Aorta (tissue), 5 donors: ENCODE measurements around the gene CDS1. TPM values are rescaled to one million over a fixed set of nuclear protein-coding genes. Genes with fewer than 3 reads are reported as not detected.
"Not testable (repeated sequence)": the region's sequence is repeated elsewhere in the genome, so short reads cannot be mapped to it uniquely, and the experiment has no call there.

Experiments
- ATAC-seq: fragments of 200-7000 bp; cut with Tn5 transposase; one replicate; pipeline ENCODE4 v1.9.1; 2022; ENCODE audit warnings: moderate library complexity; ENCODE audit not compliant: low FRiP score
- DNase-seq, 2 donors: peaks; one replicate each; pipeline ENCODE4 v3.0.0-alpha.2; 2020
- H3K27ac ChIP-seq, 2 donors: one replicate each; pipeline ENCODE4 v1.5.1; 2013; ENCODE audit warnings: low read length in 2 of 2, mild to moderate bottlenecking in 2 of 2, moderate library complexity in 2 of 2, control low read depth in 1 of 2, inconsistent platforms in 1 of 2, low read depth in 1 of 2
- H3K27me3 ChIP-seq, 2 donors: one replicate each; pipeline ENCODE4 v1.6.1; 2013; ENCODE audit warnings: control low read depth in 1 of 2, low read length in 1 of 2, mild to moderate bottlenecking in 1 of 2, moderate library complexity in 1 of 2; ENCODE audit not compliant: insufficient read depth in 2 of 2, control insufficient read depth in 1 of 2
- H3K36me3 ChIP-seq, 2 donors: one replicate each; pipeline ENCODE4 v1.6.1; 2013; ENCODE audit warnings: control low read depth in 1 of 2, low read length in 1 of 2, mild to moderate bottlenecking in 1 of 2; ENCODE audit not compliant: insufficient read depth in 2 of 2, control insufficient read depth in 1 of 2
- H3K4me1 ChIP-seq, 2 donors: one replicate each; pipeline ENCODE4 v1.6.1; 2013; ENCODE audit warnings: low read length in 2 of 2, control low read depth in 1 of 2, mild to moderate bottlenecking in 1 of 2, moderate library complexity in 1 of 2; ENCODE audit not compliant: insufficient read depth in 2 of 2, control insufficient read depth in 1 of 2
- H3K4me3 ChIP-seq, 2 donors: one replicate each; pipeline ENCODE4 v1.5.1; 2013; ENCODE audit warnings: low read length in 2 of 2, control low read depth in 1 of 2, mild to moderate bottlenecking in 1 of 2
- H3K9me3 ChIP-seq: one replicate; pipeline ENCODE4 v1.6.1; 2013; ENCODE audit warnings: mild to moderate bottlenecking, low read length; ENCODE audit not compliant: control insufficient read depth
- WGBS, 2 donors: extraction: QIAGEN DNeasy Blood & Tissue Kit; methylation state at CpG; one replicate each; pipeline ENCODE4 v1.1.7; 2013; 5-methylcytosine and 5-hydroxymethylcytosine counted together
- intact Hi-C, 2 donors: fragments of 100-400 bp; cut with DNase I; formaldehyde crosslinking; loops; one replicate each; pipeline versions ENCODE4 v1.14.2 to v1.15.0; 2022
- polyA plus RNA-seq, 2 donors: library from polyadenylated mRNA; stranded (reverse); fragments of 200-250 nt; gene quantifications; one replicate each; pipeline ENCODE4 v1.2.3, GENCODE V29; 2013
- total RNA-seq, 2 donors: library from RNA; stranded (reverse); fragmentation: NEBNext Ultra II Directional; extraction: Animal tissue kit (Norgen Biotek cat#: 25700); gene quantifications; one replicate each; pipeline ENCODE4 v1.2.1, GENCODE V29; 2021
- donor health status: healthy with polysubstance abuse.
- donor health status: Bipolar disorder and iron deficiency.
- donor health status: DM: no; HTN: no; CAD: no.
- donor health status: DM: no; HTN: no; CAD: no.
- donor health status: DM: yes; HTN: yes; CAD: no.

CDS1 gene
- total and polyA plus RNA-seq, 4 donors = 0.33 to 4.8 (median 0.43) TPM

- ATAC-seq (no peak), DNase-seq (no peak)
- Histone ChIP-seq H3K9me3 (no peaks in the 10 kb centered on the region), H3K27ac (no peak overlapping the region), H3K27me3 (no peaks in the 10 kb centered on the region), H3K4me3 (no peak overlapping the region), H3K36me3 (no peaks in the 10 kb centered on the region), H3K4me1 (no peaks in the 10 kb centered on the region)
- intact Hi-C loops = no loop called here
- 81 to 83% methylated on average over 10 of the region's 10 CpGs for WGBS, 2 donors
Observed at GRCh38 chr4:84648863-84649647, 66.1 kb downstream of the CDS1 start.

GRCh38 chr4:84651499-84651898 is 68.6 kb downstream of the CDS1 start:
- H3K4me1 ChIP-seq = no peaks in the 10 kb centered on the region
- no peak overlapping the region for H3K4me3 ChIP-seq
- H3K36me3 ChIP-seq = no peaks in the 10 kb centered on the region
- H3K9me3 ChIP-seq = no peaks in the 10 kb centered on the region
- intact Hi-C loops = no loop called here
- DNase-seq = no peak
- H3K27ac ChIP-seq = no peak overlapping the region
- H3K27me3 ChIP-seq = no peaks in the 10 kb centered on the region
- ATAC-seq = no peak
- 13 to 31% methylated on average over 1 of the region's 1 CpG for WGBS, 2 donors

- intact Hi-C loops = no loop called here
- WGBS, 2 donors = 91 to 92% methylated on average over 4 of the region's 4 CpGs
- H3K27me3 ChIP-seq = no peaks in the 10 kb centered on the region
- no peak overlapping the region for H3K4me3 ChIP-seq
- H3K9me3 ChIP-seq = no peaks in the 10 kb centered on the region
- H3K4me1 ChIP-seq = no peaks in the 10 kb centered on the region
- ATAC-seq (no peak), DNase-seq (no peak)
- no peak overlapping the region for H3K27ac ChIP-seq
- no peaks in the 10 kb centered on the region for H3K36me3 ChIP-seq
Observed at GRCh38 chr4:84652478-84652877, 69.6 kb downstream of the CDS1 start.

GRCh38 chr4:84660606-84661005 is 77.7 kb downstream of the CDS1 start:
- intact Hi-C loops = no loop called here
- Histone ChIP-seq H3K4me3 (no peak overlapping the region), H3K27ac (no peak overlapping the region), H3K36me3 (no peaks in the 10 kb centered on the region), H3K27me3 (no peaks in the 10 kb centered on the region), H3K4me1 (no peaks in the 10 kb centered on the region), H3K9me3 (no peaks in the 10 kb centered on the region)
- DNase-seq (no peak), ATAC-seq (no peak)
- 94 to 95% methylated on average over 3 of the region's 3 CpGs for WGBS, 2 donors

GRCh38 chr4:84661191-84661939 is 78.4 kb downstream of the CDS1 start:
- intact Hi-C loops = no loop called here
- H3K36me3 ChIP-seq = no peaks in the 10 kb centered on the region
- DNase-seq (no peak), ATAC-seq (no peak)
- no peaks in the 10 kb centered on the region for H3K4me1 ChIP-seq
- H3K4me3 ChIP-seq = no peak overlapping the region
- WGBS, 2 donors = 63 to 65% methylated on average over 4 of the region's 4 CpGs
- H3K9me3 ChIP-seq = no peaks in the 10 kb centered on the region
- no peaks in the 10 kb centered on the region for H3K27me3 ChIP-seq
- no peak overlapping the region for H3K27ac ChIP-seq

GRCh38 chr4:84664767-84665166 is 81.8 kb downstream of the CDS1 start:
- not testable (repeated sequence) for H3K36me3 ChIP-seq, ATAC-seq

GRCh38 chr4:84666439-84666838 is 83.5 kb downstream of the CDS1 start:
- ATAC-seq (no peak), DNase-seq (no peak)
- H3K9me3 ChIP-seq = no peaks in the 10 kb centered on the region
- H3K36me3 ChIP-seq = peaks cover 2 to 3% of the 10 kb centered on the region in 2 donors
- no peak overlapping the region for H3K27ac ChIP-seq
- H3K4me3 ChIP-seq = no peak overlapping the region
- H3K4me1 ChIP-seq = no peaks in the 10 kb centered on the region
- 86 to 91% methylated on average over 1 of the region's 1 CpG for WGBS, 2 donors
- H3K27me3 ChIP-seq = no peaks in the 10 kb centered on the region
- intact Hi-C loops = no loop called here

More at GRCh38 chr4:84664767-84665166, 81.8 kb downstream of the CDS1 start:
- H3K4me1 ChIP-seq, H3K27me3 ChIP-seq, H3K4me3 ChIP-seq, DNase-seq, intact Hi-C loops, H3K27ac ChIP-seq, H3K9me3 ChIP-seq: not testable (repeated sequence)
- WGBS, 2 donors = 98 to 99% methylated on average over 18 to 19 of the region's 19 CpGs

- no peak for ATAC-seq
- peaks cover 0 to 2% of the 10 kb centered on the region in 2 donors for H3K4me1 ChIP-seq
- 86 to 90% methylated on average over 1 of the region's 1 CpG for WGBS, 2 donors
Observed at GRCh38 chr4:84669201-84669600, 86.3 kb downstream of the CDS1 start.

GRCh38 chr4:84672177-84672576 is 89.2 kb downstream of the CDS1 start:
- Histone ChIP-seq H3K27me3 (no peaks in the 10 kb centered on the region), H3K4me1 (peaks cover 0 to 2% of the 10 kb centered on the region in 2 donors), H3K9me3 (no peaks in the 10 kb centered on the region), H3K4me3 (no peak overlapping the region), H3K27ac (no peak overlapping the region), H3K36me3 (peaks cover 6 to 9% of the 10 kb centered on the region in 2 donors)
- DNase-seq (no peak), ATAC-seq (no peak)
- intact Hi-C loops = loop anchor here in 1 of 2 donors (10.0 kb wide), 1 partner anchor 87 kb away; the partner anchor contains the start of gene CDS1

More at GRCh38 chr4:84669201-84669600, 86.3 kb downstream of the CDS1 start:
- no peak for DNase-seq
- no peaks in the 10 kb centered on the region for H3K27me3 ChIP-seq
- intact Hi-C loops = no loop called here
- no peak overlapping the region for H3K27ac ChIP-seq
- H3K9me3 ChIP-seq = no peaks in the 10 kb centered on the region
- H3K4me3 ChIP-seq = no peak overlapping the region
- H3K36me3 ChIP-seq = peaks cover 2 to 6% of the 10 kb centered on the region in 2 donors
